HS-5 (cell line): Measurements from ENCODE around the gene KIF5A.

ENCODE experiments used
- DNase-seq: peaks from one replicate; pipeline ENCODE4 v3.0.0-alpha.2; 2012; ENCODE audit warnings: low read depth

Gene KIF5A

DNA sequence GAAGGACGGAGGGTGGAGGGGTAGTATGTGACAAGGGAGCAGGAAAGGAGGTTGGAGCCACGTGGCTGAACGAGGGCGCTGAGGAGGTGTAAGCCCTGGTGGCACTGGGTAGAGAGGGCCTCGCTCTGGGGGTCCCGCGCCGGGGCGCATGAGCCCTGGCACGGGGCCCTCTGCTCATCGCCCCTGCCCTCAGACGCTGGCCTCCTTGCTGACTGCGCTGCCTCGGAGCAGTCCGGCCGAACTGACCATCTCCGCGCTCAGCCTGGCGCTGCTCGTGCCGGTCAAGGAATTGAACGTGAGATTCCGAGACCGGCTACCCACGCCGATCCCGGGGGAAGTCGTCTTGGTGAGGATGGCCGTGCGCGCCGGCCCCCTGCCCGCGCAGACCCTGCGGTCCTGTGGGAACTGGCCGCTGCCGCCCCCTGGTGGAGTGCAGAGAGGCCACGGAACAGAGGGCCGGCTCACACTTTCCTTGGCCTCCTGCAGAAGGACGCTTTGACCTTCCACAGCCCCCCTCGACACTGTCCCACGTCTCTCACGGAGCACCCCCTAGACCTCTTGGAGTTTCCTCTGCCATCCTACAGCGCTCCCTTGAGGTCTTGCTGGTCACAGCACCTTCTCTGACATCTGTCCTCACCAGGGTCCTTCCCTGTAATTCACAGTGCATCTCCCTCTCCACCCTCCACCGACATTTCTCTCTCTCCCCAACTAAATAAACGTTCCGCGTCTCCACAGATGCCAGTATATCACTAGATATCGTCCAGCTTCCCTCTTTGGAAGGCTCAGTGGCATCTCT lies 71.9 kb downstream of the KIF5A start:
- DNase-seq, result no peak

- no peak for DNase-seq
These were observed 72.7 kb downstream of the KIF5A start for GRCh38 chr12:57622293-57623245.

- no peak for DNase-seq
These were observed 73.5 kb downstream of the KIF5A start for GRCh38 chr12:57623385-57623784.

- no peak for DNase-seq
These were observed 74.1 kb downstream of the KIF5A start for GRCh38 chr12:57623811-57624390.

GRCh38 chr12:57624441-57625220 lies 74.8 kb downstream of the KIF5A start:
- DNase-seq, result no peak

GRCh38 chr12:57625261-57626032 lies 75.6 kb downstream of the KIF5A start:
- no peak for DNase-seq

GRCh38 chr12:57626111-57626920 lies 76.5 kb downstream of the KIF5A start:
- DNase-seq, result no peak

GRCh38 chr12:57626921-57627445 lies 77.1 kb downstream of the KIF5A start:
- DNase-seq, result no peak

GRCh38 chr12:57627501-57628279 lies 77.8 kb downstream of the KIF5A start:
- no peak for DNase-seq

- no peak for DNase-seq
These were observed 78.7 kb downstream of the KIF5A start for GRCh38 chr12:57628280-57629191.

- no peak for DNase-seq
These were observed 80.1 kb downstream of the KIF5A start for GRCh38 chr12:57629897-57630471.

DNA sequence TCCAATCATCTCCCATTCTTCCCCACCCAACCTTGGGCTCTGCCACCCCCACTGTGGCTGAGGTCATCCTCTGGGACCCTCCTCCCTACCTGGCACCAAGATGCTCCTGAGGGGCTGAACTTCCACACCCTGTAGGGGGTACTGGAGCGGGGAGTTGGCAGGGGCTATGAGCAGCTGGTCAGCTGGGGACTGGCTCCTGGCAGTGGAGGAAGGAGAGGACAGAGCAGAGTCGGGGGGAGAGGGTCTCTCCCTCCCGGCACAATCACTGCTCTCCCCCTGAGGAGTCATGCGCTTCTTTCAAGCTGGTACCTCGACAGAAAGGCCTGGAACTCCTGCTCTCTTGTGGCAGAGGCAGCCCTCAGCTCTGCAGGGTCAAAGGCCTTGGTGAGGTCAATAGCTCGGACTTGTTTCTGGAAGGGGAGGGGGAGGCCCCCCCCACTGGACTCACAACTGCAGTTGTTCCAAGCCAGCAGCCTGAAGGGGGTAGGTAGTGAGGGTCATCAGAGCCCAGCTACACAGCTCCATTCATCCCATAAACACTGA lies 81.1 kb downstream of the KIF5A start:
- no peak for DNase-seq

DNA sequence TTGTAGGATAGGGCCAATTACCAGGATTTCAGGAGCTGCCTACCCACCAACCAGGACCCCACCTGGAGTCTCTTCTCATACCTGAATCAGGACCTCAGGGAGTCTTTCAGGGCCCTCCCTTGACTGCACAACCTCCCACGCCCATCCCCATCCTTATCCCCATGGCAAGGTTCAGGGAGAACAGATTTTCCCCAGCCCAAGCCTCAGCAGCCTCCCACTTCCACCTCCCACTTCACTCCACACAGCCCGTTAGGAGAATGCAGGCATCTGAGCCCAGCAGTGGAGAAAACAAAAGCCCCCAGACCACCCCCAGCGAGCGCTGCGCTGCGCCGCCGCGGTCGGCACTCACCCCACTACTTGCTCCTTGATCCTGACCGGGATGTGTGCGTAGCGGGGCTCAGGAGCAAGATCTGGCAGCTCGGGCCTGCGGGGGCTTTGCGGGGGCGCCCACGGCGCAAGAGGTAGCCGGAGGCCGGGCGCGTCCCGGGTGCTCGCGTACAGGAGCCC lies 81.8 kb downstream of the KIF5A start:
- no peak for DNase-seq

DNA sequence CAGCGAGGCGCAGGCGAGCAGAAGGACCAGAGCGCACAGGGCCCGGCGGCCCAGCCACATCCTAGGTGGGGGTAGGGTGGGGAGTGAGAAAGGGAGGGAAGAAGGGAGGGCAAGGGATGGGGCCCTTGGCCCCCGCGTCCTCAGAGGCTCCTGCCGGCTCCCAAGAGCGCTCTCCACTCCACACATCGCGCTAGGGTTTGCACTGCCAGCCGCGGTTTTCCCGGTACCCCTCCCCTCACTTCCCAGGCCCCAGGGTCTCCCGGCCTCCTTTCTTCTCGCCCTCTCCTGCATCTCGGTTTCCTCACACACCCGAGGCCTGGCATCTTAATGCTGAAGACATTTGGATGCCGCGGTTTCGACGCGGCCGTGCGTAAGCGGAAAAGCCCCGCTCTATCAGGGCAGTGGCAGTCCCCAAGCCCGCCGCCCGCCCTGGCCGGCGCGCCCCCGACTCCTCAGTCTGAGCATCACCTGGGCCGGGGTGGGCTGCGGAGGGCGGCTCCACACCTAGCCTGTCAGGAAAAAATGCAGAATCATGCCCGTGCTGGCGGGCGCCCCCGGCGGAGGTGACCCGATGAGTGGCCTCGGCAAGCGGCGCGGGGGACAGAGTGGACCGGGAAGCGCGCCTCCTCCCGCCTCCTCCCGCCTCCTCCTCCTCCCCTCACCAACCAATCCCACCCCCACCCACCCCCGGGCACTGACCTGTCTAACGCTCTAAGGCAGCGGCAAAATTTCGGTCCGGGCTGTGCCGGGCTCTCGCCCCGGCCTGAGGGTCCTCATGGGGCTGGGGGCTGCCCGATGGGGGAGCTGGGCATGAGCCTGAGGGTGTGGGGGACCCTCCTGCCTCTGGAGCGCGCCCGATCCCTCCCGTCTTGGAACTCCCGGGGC lies 82.5 kb downstream of the KIF5A start:
- no peak for DNase-seq

DNA sequence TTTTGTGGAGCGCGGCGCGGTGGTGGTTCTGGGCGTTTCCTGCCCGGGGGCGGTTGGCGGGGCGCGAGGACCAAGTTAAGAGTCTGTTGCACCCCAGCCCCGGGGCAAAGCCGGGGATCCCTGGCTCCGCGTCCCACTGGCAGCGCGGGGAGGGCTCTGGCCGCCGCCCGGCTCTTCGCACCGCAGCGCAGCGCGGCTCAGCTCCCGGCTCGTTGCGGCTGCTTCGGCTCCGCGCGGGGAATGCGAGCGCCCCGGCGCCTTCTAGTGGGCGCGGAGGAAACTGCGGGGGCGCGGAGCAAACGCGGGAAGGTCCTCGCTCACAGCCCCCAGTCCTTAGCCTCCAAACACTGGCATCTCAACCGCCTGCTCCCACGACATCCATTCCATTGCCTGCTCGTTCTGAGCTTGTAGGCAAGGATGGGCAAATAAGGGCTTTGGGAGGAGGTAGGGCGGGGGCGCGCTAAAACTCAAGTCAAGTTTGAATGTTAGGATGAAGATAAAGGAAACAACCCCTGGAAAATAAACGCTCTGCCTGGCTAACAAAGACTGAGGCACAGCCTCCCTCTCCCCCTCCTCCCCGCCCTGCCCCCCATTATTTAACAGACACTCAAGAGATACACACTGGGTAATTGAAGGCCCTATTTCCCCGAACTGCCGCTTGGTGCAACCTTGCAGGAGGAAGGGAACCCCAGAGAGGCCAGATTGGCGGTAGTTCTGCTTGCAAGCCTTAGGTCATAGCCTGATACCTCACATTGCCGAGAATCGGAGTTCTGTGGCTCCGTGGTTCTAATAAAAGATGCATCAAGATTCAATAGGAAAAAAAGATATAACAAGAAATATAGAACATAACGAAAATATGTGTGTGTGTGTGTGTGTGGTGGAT lies 83.4 kb downstream of the KIF5A start, which contains the start of gene B4GALNT1:
B4GALNT1 (minus strand) TSS at position 244 of the 883 bp plus-strand sequence. CDS start 1,069 bp downstream, outside the sequence.
- no peak for DNase-seq
